ENCODE results near the gene IQCE. TPM values are rescaled to one million over a fixed set of nuclear protein-coding genes. Genes with fewer than 3 reads are reported as not detected.

IQCE gene
- total RNA-seq, 2 donors from 2014 or later = 28.5 to 30.5 TPM

- no peak for DNase-seq
- intact Hi-C loops (cut with DNase I, micrococcal nuclease) = no loop called here
- ATAC-seq = no peak
Observed at GRCh38 chr7:2635148-2635668, 76.4 kb downstream of the IQCE start.

DNA sequence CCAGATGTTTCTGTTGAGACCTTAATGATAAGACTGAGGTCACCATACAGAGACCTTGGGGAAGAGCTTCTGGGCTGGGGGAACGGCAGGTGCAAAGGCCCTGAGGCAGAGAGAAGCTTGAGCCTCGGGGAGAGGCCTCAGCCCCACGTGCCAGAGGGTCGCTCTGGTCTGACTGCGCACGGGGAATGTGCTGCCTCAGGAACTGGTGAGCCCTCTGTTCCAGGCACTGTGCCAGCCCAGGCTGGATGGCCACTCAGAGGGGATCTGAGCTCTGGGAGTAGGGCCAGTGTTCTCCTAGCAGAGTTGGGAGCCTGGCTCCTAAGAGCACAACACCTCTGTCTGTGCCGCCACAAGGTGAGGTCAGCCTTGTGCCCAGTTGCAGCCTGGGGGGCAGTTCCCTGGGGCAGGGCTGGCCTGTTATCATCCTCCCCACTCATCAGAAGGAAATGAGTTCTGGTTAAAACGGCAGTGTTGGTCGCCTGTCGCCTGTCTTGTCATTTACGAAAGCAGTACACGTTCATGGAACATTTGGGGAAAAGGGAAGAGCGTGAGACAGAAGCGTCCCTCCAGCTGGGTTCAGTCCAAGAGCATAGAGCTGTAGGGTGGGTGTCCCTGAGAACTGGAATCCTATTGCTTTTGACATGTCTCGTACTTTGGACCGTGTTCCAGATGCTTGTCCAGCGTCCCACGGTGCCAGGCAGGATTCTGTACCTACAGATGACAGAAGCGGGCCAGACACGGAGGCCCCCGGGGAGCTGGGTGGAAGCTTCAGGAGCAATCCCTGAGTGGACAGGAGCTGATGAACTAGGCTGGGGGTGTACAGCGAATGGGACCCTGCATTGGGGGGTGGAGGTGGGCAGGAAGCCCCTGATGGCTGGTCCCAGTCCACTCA lies 77.3 kb downstream of the IQCE start:
- intact Hi-C loops (cut with DNase I, micrococcal nuclease) = no loop called here
- no peak for ATAC-seq
- DNase-seq = peak in 1 of 2 donors; percentile 51

GRCh38 chr7:2637066-2637471 lies 78.3 kb downstream of the IQCE start:
- intact Hi-C loops (cut with DNase I, micrococcal nuclease) = no loop called here
- no peak for DNase-seq
- ATAC-seq = no peak

GRCh38 chr7:2637505-2638223 lies 78.9 kb downstream of the IQCE start:
- DNase-seq (peak; percentile 68 to 69), ATAC-seq (no peak)
- intact Hi-C loops (cut with DNase I, micrococcal nuclease) = no loop called here

GRCh38 chr7:2638224-2638991 lies 79.6 kb downstream of the IQCE start:
- DNase-seq = peak in 1 of 2 donors; percentile 20
- no peak for ATAC-seq
- intact Hi-C loops (cut with DNase I, micrococcal nuclease) = no loop called here

DNA sequence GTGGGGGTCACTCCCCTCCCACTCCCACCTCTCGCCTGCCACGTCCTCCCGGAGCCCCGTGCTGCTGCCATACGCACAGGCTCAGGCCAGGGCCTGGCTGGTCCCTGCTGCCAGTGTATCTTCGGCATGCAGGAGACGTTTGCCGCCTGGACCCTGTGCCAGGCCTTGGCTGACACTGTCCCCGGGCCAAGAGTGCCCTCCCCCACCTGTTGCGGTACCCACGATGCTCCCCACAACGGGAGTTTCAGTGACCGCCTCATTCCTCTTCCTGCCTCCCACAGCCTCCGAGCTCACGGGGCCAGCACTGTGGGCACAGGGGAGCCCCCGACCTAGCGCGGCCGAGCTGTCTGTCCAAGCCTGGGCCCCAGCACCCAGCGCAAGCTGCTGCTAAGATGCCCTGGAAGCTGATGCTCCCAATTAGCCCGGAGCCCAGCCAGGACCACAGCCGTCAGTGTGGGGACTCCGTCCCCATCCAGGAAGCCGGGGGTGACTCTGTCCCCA lies 80.5 kb downstream of the IQCE start:
- DNase-seq (no peak), ATAC-seq (no peak)
- intact Hi-C loops (cut with DNase I, micrococcal nuclease) = no loop called here

- DNase-seq (peak in 1 of 2 donors; percentile 21), ATAC-seq (no peak)
- intact Hi-C loops (cut with DNase I, micrococcal nuclease) = no loop called here
Observed at GRCh38 chr7:2639695-2640481, 81.1 kb downstream of the IQCE start.

- intact Hi-C loops (cut with DNase I, micrococcal nuclease) = no loop called here
- peak in 1 of 2 donors; percentile 41 for DNase-seq
- peak; percentile 56 for ATAC-seq
Observed at GRCh38 chr7:2640482-2640830, 81.7 kb downstream of the IQCE start.

GRCh38 chr7:2640846-2641316 lies 82.1 kb downstream of the IQCE start:
- DNase-seq (peak in 1 of 2 donors; percentile 25), ATAC-seq (peak; percentile 33)
- intact Hi-C loops (cut with DNase I, micrococcal nuclease) = no loop called here

GRCh38 chr7:2641406-2642393 lies 82.9 kb downstream of the IQCE start:
- intact Hi-C loops (cut with DNase I, micrococcal nuclease) = no loop called here
- ATAC-seq = peak; percentile 16
- DNase-seq = peak; percentile 66 to 72

- ATAC-seq = peak; percentile 7
- DNase-seq = peak in 1 of 2 donors; percentile 30
- intact Hi-C loops (cut with DNase I, micrococcal nuclease) = no loop called here
Observed at GRCh38 chr7:2643386-2644219, 84.8 kb downstream of the IQCE start.

GRCh38 chr7:2644220-2644561 lies 85.4 kb downstream of the IQCE start:
- no peak for ATAC-seq
- no peak for DNase-seq
- intact Hi-C loops (cut with DNase I, micrococcal nuclease) = no loop called here

DNA sequence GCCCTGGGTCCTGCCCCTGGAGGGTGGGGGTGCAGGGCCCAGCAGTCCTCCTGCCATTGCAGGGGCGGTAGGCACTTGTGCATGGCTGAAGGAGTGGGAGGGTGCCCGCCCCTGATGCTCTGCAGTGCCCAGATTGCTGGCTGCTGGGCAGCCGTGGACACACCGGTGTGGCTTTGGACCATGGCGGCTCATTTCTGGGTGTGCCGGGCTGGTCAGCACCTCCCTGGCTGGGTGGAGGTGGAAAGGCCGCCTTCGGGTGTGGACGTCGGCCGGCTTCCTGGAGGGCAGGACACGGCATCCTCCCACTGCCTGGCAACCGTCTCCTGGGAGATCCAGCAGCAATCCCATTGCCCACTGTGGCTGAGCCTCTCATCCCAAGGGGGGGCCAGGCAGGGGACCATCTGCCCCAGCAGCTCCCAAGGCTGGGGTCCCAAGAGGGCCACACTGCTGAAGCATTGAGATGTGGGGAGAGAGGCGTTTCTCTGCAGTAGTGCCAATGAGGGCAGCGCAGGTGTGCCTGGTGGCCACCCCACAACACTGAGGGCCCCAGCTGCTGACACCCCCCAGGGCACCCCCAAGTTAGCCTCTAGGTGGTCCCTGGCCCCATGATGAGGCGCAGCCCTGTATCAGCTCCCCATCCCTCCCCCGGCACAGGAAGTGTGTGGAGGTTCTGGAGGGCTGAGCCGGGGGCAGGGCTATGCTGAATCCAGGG lies 85.9 kb downstream of the IQCE start:
- peak in 1 of 2 donors; percentile 41 for DNase-seq
- peak; percentile 61 for ATAC-seq
- intact Hi-C loops (cut with DNase I, micrococcal nuclease) = no loop called here

GRCh38 chr7:2645274-2645868 lies 86.6 kb downstream of the IQCE start:
- DNase-seq (peak in 1 of 2 donors; percentile 38), ATAC-seq (no peak)
- intact Hi-C loops (cut with DNase I, micrococcal nuclease) = no loop called here

DNA sequence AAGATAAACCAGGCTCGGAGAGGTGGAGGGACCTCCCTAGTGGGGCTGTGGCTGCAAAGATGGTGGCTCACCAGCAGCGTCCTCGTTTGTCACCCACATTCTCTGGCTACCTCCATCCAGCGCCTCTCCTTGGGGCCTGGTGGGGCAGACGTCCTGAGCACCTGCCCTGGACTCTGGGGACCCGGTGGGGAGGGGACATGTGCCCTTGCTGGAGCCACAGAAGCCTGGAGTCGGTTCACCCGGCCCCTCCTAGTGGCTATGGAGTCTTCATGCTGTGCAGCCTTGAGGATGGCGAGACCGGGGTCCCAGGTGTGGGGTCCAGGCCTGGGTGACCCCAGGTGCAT lies 87.5 kb downstream of the IQCE start:
- intact Hi-C loops (cut with DNase I, micrococcal nuclease) = no loop called here
- ATAC-seq = no peak

More for the DNA sequence above, 87.5 kb downstream of the IQCE start:
- DNase-seq = no peak

Measured in left colon (tissue), 2 donors.